AG04449 (cell line): ENCODE measurements around the gene CDC42BPB.
"Not testable (repeated sequence)": the region's sequence is repeated elsewhere in the genome, so short reads cannot be mapped to it uniquely, and the experiment has no call there.

Experiments used
- CTCF ChIA-PET: fragments of 350-600 bp; formaldehyde crosslinking; extraction: SDS; loops from one replicate; lab custom pipeline; 2021; ENCODE audit warnings: antibody characterized with exemption; lab: Yijun Ruan, JAX
- POLR2A ChIA-PET: fragments of 400-600, 350-600 bp; formaldehyde crosslinking; extraction: SDS; loops from one replicate; lab custom pipeline; 2020; ENCODE audit warnings: antibody characterized with exemption, inconsistent platforms; lab: Yijun Ruan, JAX
- DNase-seq: peaks from one replicate; pipeline ENCODE4 v3.0.0-alpha.2; 2010; ENCODE audit warnings: low read depth, low spot score
- H3K4me3 ChIP-seq: 2 replicates; pipeline ENCODE4 v1.5.1; 2011; ENCODE audit warnings: low read depth, mild to moderate bottlenecking, control low read depth, low read length
- TF ChIP-seq, protein P1 (sequence below): IDR thresholded peaks from one replicate; pipeline ENCODE4 v1.5.1; 2011; ENCODE audit warnings: mild to moderate bottlenecking, moderate library complexity, low read length, control low read depth, inconsistent platforms; ENCODE audit not compliant: insufficient read depth; ENCODE audit errors: missing control alignments

Gene CDC42BPB

DNA sequence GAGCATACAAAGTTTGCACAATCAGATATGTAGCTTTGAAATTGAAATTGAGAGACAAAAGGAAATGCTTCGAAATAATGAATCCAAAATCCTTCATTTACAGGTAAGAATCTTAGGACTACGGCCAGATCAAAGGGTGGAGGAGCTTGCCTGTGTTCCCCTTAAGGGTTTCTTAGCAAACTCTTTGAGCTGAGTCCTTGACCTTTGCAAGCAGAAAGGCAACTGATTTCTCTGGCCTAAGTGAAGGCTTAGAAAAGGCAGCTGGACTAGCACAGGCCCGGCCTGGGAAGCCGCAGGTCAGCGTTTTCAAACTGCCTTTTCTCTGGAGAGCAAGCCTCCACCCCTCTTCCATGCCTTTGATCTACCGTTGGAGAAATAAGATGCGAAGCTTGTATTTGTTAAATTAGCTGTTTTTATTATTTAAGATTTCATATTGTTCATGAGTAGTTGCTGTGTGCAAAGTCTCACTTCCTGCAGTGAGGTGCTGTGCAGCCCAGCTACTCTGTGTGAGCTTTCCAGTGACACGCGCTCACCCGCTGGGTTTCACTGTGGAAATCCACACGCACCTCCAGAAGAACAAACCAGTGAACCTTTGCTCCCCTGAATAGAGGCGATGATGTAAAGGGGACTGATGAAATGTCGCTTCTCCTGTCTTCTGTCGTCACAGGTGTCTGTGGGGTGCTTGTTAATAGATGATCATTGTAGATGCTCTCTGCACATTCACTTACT lies 159.9 kb downstream of the CDC42BPB start:
- TF ChIP-seq, protein P1, sequence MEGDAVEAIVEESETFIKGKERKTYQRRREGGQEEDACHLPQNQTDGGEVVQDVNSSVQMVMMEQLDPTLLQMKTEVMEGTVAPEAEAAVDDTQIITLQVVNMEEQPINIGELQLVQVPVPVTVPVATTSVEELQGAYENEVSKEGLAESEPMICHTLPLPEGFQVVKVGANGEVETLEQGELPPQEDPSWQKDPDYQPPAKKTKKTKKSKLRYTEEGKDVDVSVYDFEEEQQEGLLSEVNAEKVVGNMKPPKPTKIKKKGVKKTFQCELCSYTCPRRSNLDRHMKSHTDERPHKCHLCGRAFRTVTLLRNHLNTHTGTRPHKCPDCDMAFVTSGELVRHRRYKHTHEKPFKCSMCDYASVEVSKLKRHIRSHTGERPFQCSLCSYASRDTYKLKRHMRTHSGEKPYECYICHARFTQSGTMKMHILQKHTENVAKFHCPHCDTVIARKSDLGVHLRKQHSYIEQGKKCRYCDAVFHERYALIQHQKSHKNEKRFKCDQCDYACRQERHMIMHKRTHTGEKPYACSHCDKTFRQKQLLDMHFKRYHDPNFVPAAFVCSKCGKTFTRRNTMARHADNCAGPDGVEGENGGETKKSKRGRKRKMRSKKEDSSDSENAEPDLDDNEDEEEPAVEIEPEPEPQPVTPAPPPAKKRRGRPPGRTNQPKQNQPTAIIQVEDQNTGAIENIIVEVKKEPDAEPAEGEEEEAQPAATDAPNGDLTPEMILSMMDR, result no peak
- DNase-seq, result no peak
- H3K4me3 ChIP-seq, result no peak overlapping the region
- CTCF ChIA-PET, result interaction anchor here (0.9 to 2.7 kb wide), 3 partner anchors 103 to 203 kb away, joined by 3 to 11 read pairs (median 8); no protein-coding TSS in a partner anchor
- POLR2A ChIA-PET, result no interaction called here

DNA sequence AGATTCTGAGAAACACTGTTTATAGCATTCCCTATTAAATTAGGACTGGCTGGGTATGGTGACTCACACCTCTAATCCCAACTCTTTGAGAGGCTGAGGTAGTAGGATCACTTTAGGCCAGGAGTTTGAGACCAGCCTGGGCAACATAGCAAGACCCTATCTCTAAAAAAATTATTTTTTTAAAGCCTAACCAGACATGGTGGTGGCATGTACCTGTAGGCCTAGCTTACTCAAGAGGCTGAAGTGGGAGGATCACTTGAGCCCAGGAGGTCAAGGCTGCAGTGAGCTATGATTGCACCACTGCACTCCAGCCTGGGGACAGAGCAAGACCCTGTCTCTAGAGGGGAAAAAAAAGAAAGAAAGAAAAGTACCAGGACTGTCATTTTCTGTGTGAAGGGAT lies 160.6 kb downstream of the CDC42BPB start:
- POLR2A ChIA-PET, result not testable (repeated sequence)

DNA sequence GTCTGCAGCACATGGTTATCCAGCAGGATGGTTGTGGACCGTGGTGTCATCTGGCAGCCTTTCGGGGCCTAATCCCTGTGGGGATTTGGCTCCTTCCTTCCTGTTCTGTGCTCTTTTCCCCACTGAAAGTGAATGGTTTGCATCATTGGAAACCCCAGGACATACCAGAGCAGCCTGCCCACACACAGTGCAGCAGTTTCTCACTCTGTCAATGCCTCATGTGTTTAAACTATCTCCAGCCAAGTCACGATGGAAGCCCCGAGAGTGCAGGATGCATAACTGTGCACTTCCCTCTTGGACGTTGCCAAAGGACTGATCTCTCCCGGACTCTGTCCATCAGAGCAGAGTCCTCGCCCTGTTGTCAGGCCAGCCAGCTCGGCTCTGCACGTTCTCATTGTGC lies 163.9 kb downstream of the CDC42BPB start:
- TF ChIP-seq, protein P1, result no peak
- ChIA-PET POLR2A (no interaction called here), CTCF (interaction anchor here (1.0 kb wide), 1 partner anchor 199 kb away, joined by 8 read pairs; no protein-coding TSS in a partner anchor)
- H3K4me3 ChIP-seq, result no peak overlapping the region
- peak; percentile 93 for DNase-seq

More for the DNA sequence above, 160.6 kb downstream of the CDC42BPB start:
- not testable (repeated sequence) for H3K4me3 ChIP-seq, DNase-seq
- CTCF ChIA-PET, result interaction anchor here (0.9 to 2.7 kb wide), 4 partner anchors 18 to 202 kb away, joined by 3 to 11 read pairs (median 6); no protein-coding TSS in a partner anchor

DNA sequence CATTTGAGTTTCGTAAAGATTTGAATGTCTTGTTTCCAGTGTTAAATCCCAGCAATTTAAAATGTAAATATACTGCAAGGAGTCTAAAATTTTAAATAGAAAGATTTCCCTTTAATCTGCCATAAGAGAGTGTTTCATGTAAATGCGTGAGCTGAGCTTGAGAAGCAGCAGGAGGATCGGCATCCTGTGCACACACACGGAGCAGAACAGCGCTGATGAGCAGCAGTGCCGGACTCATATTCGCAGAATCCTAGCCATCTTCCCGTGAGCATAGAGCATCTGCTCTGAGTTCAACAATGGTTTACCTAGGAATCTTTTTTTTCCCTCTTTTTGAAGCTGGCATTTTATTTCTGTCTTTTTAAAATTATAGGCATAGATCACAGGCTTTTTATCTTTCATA lies 164.7 kb downstream of the CDC42BPB start:
- ChIA-PET POLR2A (no interaction called here), CTCF (interaction anchor here (0.9 to 2.1 kb wide), 2 partner anchors 11 to 299 kb away, joined by 3 to 4 read pairs; no protein-coding TSS in a partner anchor)
- TF ChIP-seq, protein P1, result no peak
- DNase-seq, result no peak
- no peak overlapping the region for H3K4me3 ChIP-seq

DNA sequence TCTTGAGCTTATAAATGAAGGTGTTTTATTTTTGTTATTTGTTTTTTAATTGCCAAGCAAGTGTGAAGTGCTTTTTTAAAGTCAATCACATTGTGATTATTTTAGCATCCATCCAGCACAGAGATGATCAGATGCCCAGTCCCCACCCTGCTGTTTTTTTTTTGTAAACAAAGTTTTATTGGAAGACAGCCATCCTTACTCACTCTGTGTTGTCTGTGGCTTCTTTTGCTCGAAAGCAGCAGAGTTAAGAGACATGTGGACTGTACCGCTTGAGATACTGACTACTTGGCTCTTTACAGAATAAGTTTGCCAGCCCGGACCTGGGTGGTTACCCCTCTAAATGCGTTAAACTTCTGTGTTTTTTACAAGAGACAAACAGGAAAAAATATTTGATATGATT lies 165.8 kb downstream of the CDC42BPB start:
- ChIA-PET CTCF (interaction anchor here (2.1 kb wide), 1 partner anchor 10 kb away, joined by 4 read pairs; no protein-coding TSS in a partner anchor), POLR2A (no interaction called here)
- DNase-seq, result peak; percentile 12
- H3K4me3 ChIP-seq, result no peak overlapping the region
- TF ChIP-seq, protein P1, result no peak

DNA sequence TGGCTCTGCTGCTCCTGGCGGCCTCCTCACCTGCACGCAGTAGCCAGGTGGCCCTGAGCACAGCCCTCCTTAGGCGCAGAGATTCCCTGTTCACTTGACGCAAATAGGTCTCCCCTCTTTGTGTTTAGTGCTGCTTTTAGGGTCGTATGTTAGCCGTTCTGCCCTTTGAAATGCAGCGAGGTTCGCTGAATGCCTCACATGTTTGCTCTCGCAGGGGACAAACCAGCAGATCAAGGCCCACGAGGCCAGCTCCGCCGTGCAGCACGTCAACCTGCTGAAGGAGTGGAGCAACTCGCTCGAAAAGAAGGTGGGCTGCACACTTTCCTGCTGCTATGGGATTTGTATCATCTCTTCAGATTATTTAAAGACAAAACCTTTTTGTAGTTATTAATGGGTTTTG lies 166.2 kb downstream of the CDC42BPB start:
- TF ChIP-seq, protein P1, result no peak
- H3K4me3 ChIP-seq, result no peak overlapping the region
- POLR2A ChIA-PET, result no interaction called here
- CTCF ChIA-PET, result interaction anchor here (2.1 kb wide), 1 partner anchor 10 kb away, joined by 4 read pairs; no protein-coding TSS in a partner anchor
- no peak for DNase-seq

DNA sequence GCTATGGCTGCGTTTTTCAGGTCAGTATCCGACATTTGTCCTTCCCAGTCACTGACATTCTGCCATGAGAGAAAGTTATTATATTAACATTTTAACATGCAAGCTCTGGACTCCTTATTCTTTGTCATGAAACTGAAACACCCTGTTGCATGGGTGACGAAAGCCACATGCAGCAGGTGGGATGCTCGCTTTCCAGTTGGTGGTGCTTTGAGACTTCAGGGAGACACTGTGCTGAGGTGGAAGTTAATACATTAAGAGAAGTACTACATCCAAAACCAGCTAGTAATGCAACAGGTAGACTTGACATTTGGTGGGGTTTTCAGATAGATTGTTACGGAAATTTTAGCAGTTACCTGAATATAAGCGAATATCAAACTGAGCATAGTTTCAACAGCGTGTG lies 167.7 kb downstream of the CDC42BPB start:
- no peak overlapping the region for H3K4me3 ChIP-seq
- ChIA-PET CTCF (no interaction called here), POLR2A (no interaction called here)
- no peak for DNase-seq
- TF ChIP-seq, protein P1, result no peak
